GM18511 (cell line): ENCODE measurements around the gene JPT2.
"Not testable (repeated sequence)": the region's sequence is repeated elsewhere in the genome, so short reads cannot be mapped to it uniquely, and the experiment has no call there.

Source experiments
- ATAC-seq: cut with Tn5 transposase; IDR thresholded peaks from one replicate; pipeline ENCODE4 v1.9.1; 2021; ENCODE audit warnings: mild to moderate bottlenecking, moderate library complexity; ENCODE audit not compliant: unreplicated experiment

Gene JPT2

DNA sequence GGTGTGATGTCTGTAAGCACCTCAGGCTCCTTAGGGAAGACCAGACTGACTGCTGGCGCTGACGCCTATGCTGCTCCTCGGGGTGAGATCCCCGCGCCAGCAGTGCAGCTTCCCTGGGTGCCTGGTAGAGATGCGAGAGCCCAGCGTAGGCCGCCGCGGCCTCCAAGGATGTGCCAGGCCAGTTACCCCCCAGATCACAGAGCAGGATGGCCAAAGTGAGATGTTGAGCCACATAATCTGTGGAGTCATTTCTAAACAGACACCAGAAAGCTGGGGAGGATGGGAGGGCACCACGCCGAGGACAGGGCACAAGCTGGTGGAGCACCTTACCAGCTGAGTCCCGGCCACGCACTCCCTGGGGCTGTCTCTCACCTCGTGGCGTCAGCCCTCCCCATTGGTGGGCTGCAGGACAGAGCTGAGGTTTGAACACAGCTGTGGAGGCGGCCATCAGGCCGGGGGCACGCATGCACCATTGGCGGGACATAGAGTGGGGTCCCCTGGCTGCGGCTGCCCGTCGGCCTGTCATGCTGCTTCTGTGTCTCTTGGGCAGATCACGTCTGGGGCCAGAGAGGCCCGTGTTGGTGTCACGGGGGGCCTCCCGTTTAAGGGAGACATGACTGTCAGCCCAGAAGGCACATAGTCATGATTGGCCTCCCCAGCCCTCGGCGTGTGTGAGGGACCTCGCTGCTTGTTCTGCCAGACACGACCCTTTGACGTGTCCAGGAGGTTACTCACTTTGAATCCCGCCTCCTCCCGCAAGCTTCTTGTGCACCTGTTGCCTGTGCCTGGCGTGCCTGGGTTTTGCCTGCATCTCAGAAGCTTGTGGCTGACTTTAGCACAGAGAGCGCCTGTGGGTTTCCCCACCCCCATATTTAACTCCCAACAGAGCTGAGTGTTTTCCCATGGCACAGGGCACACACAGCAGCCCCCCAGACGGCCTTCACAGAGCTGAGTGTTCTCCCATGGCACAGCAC lies 49.9 kb downstream of the JPT2 start:
- ATAC-seq = no peak

DNA sequence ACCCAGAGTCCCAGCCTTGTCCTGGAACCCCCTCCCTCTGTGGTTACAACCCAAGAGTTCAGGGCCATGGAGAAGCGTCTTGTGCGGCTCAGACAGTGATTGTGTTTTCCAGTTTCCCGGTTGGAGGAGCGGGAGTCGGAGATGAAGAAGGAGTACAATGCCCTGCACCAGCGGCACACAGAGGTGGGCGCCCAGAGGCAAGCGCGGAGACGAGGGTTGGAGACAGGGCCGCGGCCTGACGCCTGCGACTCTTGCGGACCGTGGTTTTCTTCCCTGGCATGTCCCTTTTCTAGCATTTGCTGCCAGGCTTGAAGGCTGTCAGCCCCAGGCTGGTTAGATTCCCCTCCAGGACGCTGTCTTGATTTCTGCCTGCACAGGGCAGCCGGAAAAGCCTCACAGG lies 50.9 kb downstream of the JPT2 start:
- no peak for ATAC-seq

DNA sequence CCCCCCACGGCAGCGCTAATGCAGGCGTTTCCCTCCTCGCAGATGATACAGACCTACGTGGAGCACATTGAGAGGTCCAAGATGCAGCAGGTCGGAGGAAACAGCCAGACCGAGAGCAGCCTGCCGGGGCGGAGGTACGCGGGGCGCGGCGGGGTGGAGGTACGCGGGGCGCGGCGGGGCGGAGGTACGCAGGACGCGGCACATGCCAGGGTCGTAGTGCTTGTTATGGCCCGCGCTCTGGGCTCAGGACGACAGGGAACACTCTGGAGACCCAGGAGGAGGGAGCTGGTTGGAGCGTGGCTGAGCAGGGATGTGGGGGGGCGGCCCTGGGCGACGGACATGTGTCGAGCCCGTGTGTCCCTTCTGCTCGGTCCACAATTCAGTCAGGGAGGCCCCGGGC lies 51.4 kb downstream of the JPT2 start:
- ATAC-seq = no peak

DNA sequence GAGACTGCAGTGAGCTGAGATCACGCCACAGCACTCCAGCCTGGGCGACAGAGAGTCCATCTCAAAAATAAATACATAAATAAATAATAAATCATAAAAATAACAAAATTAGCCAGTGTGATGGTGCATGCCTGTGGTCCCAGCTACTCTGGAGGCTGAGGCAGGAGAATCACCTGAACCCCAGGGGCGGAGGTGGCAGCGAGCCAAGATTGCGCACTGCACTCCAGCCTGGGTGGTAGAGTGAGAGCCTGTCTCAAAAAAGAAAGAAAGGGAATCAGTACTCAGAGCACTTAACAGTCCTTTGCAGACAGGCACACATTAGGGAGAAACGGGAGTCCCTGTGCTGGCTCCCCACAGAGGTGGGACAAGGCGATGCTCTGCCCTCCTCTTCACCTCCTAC lies 53.0 kb downstream of the JPT2 start:
- no peak for ATAC-seq

DNA sequence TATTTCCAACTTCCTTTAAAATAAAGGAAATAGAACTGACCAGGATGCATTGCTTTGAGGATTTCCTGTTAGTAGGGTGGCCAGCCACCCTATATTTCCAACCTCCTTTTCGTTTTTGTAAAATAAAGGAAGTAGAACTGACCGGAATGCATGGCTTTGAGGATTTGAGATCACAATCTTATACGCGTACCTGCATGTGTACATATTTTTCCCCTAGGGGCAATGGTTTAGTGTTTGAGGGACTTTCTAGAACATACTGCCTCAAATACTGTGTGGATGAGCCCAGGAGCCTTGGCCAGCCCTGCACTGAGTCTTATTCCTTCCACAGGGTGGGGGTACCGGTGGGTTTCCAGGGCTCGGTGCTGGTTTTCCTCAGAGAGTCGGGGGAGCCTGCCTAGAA lies 53.5 kb downstream of the JPT2 start:
- ATAC-seq = no peak

DNA sequence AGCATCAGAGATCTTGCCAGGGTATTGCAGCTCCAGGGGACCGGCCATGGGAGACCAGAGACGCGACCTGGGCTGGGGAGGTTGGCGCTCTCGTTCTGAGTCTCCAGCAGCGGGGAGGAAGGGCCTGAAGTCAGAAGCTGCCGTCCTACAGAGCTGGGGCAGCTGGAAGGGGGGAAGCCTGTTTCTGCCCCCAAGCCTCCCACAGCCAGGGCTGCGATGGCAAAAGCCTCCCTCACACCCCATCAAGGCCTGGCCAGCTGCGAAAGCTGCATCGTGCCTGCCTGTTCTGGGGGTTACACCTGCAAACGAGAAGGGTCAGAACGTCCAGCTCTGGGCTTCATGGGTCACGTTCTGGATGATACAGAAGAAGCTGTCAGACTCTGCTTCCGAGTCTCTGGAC lies 54.0 kb downstream of the JPT2 start:
- no peak for ATAC-seq

DNA sequence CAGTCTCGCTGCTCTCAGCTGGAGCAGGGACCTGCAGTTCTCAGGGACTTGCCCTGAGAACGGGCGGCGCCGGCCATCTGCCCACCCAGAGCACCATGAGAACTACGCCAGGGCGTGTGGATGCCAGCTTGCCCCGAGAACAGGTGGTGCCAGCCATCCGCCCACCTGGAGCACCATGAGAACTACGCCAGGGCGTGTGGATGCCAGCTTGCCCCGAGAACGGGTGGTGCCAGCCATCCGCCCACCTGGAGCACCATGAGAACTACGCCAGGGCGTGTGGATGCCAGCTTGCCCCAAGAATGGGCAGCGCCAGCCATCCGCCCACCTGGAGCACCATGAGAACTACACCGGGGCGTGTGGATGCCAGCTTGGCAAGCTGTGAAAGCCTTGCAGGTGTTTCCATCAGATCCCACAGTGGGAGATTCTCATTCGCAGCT lies 54.5 kb downstream of the JPT2 start:
- not testable (repeated sequence) for ATAC-seq

DNA sequence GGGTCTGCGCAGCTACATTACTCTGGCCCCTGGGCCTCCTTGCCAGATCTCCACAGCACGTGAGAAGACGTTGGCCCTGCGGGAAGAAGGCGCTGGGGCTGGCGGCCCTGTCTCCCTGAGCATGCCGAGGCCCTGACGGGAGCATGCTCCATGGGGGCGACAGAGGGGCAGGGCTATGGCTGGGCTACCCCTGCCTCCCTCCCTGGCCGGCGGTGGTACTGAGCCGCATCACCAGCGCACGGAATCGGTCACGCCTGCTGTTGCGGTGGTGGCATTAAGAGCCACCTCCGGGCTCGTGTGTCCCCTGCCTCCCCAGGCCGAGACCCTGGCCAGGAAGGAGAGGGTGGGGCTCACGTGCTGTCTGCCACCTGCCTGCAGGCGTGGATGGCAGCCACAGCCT lies 56.0 kb downstream of the JPT2 start:
- no peak for ATAC-seq

DNA sequence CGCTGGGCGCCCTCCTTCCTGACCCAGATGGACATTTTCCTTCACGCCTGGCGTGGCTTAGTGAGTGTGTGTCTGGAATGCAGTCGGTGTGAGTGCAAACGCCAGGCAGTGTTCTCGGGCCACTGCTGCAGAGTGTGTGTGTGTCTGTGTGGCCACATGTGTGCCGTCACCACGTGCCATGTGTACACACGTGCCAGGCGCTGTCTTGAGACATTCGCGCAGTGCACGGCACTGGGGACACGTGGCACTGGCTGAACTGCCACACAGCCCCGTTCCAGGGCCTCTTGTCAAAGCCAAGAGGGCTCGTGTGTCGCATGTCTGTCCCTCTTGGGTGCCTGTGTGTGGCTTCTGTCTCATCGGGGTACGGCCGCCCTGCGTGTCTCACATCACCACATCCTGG lies 56.7 kb downstream of the JPT2 start:
- no peak for ATAC-seq

DNA sequence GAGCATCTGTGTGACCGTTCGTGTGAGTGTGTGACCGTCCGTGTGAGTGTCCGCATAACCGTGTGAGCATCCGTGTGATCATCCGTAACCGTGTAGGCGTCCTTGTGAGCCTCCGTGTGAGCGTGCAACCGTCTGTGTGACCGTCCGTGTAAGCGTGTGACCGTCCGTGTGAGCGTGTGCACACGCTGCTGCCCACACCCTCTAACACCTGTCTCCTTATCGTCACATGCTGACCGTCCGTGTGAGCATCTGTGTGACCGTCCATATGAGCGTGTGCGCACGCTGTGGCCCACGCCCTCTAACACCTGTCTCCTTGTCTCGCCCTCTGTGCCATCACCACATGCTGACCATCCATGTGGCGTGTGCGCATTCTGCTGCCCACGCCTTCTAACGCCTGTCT lies 62.2 kb downstream of the JPT2 start:
- no peak for ATAC-seq

DNA sequence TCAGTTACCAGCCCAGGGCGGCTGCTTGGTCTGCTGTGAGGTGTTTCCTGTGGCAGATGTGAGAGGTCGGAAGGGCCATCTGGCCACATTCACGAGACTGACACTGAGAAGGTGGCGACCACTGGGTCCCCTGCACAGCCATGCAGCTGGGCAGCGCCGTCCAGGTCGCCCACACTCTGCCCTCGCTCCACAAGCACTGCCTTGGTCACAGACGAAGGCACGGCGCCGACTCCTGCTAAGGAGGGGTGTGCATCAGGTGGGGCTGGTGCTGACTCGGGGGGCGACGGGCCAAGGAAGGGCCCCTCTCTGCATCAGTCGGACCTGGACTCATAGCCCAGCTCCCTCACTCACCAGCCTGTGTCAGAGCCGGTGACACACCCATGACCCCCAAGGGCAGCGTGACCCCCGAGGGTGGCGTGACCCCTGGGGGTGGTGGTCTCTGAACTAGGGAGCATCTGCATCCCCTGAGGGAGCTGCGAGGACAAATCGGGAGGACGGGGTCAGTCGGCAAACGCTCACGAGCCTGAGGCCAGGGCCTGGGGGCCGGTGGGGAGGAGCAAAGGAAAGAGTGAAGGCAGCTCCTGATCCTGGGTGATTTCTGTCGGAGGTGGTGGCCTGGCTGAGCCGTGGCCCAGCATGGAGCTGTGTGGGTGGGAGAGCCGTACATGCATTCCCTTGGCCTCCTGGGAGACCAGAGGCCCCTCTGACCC lies 62.9 kb downstream of the JPT2 start:
- ATAC-seq = no peak

DNA sequence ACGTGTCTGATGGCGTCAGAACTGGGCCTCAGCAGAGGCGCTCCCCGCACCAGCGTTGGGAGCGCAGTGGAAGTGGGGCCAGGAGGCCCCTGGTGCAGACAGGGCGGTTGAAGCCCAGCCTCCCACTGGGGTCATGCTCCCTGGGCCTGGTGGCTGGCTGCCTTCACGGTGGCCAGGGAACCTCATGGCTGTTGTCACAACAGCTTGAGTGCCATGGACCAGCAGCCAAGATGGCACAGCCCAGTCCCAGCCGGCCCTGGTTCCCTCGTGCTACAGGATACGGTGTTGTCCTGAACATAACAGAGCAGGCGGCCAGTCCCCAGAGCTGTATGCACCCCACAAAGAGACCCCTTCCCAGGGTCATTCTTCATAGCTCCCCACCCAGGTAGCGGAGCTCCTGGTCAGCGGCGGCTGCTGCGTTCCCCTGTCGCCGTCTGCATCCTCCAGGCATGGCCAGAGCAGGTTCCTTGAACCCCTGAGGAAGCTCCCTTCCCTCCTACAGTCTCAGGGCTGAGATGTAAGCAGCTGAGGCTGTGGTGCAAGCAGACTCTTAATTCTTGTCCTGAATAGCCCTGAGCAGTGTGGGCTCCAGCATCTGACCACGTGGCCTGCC lies 63.6 kb downstream of the JPT2 start:
- no peak for ATAC-seq

DNA sequence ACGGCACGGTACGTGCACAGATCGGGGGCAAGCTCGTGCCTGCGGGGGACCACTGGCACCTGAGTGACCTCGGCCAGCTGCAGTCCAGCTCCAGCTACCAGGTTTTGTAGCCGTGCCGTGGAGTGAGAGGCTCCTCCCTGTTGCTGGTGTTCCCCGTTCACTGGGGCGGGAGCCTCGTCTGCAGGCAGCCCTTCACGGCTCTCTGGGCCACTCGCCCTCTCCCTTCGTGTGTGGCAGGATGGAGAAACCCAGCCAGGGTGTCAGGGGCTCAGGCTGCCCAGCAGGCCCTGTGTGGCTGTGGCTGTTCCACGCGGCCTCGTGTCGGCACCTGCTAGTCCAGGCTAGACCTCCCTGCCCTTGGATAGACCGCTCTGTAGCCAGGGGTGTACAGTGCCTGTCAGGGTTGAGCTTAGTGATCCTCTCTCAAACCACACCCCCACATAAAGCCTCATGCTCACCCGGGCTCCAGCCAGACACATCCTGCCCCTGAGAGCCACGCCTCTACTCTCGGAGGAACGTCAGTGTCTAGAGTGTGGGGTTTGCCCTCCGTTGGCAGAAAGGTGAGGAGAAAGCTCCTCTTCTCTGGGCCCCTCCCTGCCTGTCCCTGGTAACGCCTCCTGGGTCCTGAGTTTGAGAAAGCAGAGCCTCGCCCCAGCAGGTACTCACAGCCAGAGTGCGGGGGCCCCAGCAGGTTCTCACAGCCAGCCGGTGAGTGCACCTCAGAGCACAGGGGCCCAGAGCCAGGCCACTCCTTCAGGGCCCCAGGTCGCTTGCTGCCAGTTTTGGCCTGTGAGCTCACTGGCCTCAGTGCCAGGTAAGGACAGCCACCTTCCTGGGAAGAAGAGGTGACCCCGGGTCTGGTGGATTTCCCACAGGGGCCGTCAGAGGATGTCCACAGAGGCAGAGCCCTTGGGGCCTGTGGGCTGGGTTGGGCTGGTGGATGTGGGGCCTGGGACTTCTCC lies 65.6 kb downstream of the JPT2 start:
- ATAC-seq = no peak

DNA sequence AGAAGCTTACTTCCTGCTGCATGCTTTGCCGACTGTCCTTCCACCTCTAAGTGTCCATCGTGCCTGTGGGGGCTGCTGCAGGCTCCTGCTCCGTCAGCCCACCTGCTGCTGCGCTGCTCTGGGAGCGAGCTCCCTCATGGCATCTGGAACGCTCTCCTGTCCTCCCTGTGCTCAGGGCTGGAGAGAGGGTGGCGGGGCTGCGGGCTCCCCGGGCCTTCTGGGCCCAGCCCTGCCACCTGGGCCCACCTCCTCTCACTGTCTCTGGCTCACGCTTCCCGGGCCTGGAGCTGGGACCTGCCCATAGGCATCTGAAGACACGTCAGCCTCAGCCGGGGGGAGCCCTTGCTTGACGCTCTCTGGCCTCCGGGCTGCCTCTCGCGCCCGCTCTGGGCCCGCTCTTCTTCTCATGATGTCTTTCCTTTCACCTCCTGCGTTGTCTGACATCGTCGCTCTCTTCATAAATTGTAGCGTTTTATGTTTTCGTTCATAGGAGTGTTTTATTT lies 66.3 kb downstream of the JPT2 start:
- ATAC-seq = no peak

DNA sequence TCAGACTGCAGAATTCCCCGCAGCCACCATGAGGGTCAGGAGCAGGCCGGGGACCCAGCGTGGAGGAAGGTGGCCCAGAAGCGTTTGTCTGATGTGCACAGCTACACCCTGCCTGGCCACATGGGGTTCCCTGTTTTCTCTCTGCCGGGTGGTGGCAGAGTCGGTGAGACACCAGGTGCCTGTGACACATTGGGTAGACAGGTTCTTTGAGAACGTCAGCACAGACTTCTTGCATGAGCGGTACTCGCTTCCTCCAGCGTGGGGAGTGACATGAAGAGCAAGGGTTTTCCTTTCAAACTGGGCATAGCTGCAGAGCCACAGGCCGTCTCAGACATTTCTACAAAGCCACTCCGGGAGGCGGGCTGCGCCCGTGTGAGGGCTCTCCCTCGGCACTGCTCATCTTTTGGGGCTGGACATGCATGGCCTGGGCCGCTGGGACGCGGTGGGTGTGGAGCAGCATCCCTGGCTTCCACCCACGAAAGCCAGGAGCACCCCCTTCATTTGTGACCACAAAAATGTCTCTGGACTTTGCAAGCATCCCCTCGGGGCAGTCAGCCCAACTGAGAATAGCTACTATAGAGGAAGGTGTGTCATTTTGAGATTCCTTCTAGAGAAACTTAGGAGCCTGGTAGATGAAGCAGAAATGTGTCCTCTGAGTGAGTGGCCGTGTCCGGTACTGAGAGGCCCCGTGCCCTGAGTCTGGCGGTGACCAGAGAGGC lies 67.3 kb downstream of the JPT2 start:
- no peak for ATAC-seq

DNA sequence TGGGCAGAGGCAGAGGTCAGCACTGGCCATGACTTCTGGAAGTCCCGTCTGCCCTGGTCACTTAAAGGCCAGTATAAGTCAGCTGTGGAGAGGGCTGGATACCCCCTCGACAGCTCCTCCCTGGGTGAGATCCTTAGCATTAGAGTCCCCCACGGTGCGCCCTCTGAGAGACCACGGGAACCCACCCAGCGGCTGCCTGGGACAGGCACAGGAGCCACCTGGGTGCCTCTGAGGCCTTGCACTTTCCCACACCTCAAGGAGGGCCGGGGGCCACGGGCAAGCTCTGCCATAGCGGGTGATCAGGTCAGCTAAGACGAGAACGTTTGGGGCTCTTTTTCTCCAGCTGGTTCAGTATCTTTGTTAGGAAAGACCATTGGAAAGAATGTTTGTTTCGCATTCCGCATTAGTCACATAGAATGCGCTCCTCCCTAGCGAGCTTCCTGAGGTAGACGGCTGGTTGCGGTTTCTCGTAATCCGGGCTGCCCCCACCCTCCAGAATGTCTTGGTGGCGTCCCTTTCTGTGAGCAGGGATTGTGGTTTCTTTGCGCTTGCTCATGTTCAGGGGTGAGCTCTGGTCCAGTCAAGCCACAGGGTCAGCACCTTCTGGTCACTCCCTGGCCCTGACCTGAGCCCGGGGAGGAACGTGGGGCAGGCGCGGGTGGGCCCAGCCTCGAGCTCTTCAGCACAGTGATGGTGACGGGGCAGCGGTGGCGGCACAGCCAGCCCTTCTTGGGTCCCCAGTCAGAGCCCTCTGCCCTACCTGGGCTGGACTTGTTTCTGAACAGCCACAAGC lies 68.0 kb downstream of the JPT2 start:
- ATAC-seq = no peak

DNA sequence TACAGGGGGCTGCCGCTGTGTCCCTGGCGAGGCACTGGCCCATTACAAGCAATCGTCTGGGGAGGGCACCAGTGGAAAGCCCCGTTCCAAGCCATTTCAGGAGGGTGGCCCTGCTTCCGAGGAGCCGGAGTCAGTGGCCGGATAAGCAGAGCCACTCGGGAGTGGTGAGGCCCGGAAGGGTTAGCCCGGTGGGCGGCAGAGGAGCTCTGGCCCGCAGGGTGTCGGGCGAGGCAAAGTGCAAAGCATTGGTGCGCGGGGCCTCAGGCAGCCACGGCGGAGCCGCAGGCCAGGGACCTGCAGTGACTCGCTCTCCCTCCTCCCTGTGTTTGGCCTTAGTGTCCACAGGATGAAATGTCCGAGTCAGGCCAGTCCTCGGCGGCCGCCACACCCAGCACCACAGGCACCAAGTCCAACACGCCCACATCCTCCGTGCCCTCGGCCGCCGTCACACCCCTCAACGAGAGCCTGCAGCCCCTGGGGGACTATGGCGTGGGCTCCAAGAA lies 68.7 kb downstream of the JPT2 start:
- no peak for ATAC-seq

DNA sequence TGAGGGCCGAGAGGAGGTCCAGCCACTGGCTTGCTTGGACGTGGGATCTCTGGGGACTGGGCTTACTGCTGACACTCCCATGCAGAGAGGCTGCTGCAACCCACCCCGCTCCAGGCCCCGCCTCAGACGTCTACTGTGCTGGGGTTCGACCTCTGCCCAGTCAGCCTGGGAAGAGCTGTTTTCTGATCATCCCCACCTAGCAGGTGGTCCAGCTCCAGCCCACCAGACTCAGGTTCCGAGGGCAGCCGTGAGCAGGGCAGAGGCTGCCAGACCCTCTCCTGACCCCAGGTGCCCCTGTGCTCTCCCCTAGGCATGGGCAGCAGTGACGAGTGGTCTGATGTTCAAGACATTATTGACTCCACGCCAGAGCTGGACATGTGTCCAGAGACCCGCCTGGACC lies 69.9 kb downstream of the JPT2 start:
- ATAC-seq = no peak
